ENCODE data around the gene ZSCAN5B.

DNA sequence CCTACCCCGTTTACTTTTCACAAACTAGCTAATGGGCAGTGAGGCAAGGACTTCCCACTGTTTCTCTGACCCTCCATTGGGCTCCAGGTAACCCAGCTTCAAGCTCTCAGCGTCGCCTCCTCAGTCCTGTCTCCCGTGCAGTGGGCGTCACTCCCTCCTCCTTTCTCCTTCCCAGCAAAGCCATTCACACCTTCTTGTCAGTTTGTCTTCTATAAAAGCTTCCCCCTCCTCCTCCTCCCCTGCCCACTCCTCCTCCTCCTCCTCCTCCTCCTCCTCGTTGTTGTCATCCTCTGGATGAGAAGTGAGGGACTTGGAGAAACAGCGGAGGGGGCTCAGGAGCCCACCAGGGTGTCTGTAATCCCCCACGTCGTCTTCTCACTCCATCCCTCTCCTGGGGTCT is 23.5 kb downstream of the ZSCAN5B start:
- TF ChIP-seq, protein P1, sequence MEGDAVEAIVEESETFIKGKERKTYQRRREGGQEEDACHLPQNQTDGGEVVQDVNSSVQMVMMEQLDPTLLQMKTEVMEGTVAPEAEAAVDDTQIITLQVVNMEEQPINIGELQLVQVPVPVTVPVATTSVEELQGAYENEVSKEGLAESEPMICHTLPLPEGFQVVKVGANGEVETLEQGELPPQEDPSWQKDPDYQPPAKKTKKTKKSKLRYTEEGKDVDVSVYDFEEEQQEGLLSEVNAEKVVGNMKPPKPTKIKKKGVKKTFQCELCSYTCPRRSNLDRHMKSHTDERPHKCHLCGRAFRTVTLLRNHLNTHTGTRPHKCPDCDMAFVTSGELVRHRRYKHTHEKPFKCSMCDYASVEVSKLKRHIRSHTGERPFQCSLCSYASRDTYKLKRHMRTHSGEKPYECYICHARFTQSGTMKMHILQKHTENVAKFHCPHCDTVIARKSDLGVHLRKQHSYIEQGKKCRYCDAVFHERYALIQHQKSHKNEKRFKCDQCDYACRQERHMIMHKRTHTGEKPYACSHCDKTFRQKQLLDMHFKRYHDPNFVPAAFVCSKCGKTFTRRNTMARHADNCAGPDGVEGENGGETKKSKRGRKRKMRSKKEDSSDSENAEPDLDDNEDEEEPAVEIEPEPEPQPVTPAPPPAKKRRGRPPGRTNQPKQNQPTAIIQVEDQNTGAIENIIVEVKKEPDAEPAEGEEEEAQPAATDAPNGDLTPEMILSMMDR (conservative IDR thresholded peaks at IDR 0.05): no peak
- TF ChIP-seq ZFX (IDR thresholded peaks at IDR 0.05): no peak
